Stomach smooth muscle (tissue), 2 donors: ENCODE results near the gene DNAH5.

Source experiments
- H3K27ac ChIP-seq: one replicate; pipeline ENCODE4 v1.7.0; 2013; ENCODE audit warnings: mild to moderate bottlenecking, low read length, inconsistent platforms
- H3K27me3 ChIP-seq, 2 donors: one replicate each; pipeline ENCODE4 v1.7.0; 2013; ENCODE audit warnings: low read length in 2 of 2; ENCODE audit not compliant: insufficient read depth in 2 of 2, control insufficient read depth in 1 of 2
- H3K36me3 ChIP-seq, 2 donors: one replicate each; pipeline ENCODE4 v1.7.0; 2013; ENCODE audit warnings: low read length in 2 of 2; ENCODE audit not compliant: control insufficient read depth in 2 of 2, insufficient read depth in 2 of 2
- H3K4me1 ChIP-seq: one replicate; pipeline ENCODE4 v1.7.0; 2013; ENCODE audit warnings: low read length; ENCODE audit not compliant: control insufficient read depth, insufficient read depth
- H3K4me3 ChIP-seq, 2 donors: one replicate each; pipeline ENCODE4 v1.7.0; 2013; ENCODE audit warnings: low read length in 2 of 2
- H3K9ac ChIP-seq, 2 donors: one replicate each; pipeline ENCODE4 v1.7.0; 2013; ENCODE audit warnings: low read length in 2 of 2, mild to moderate bottlenecking in 1 of 2
- H3K9me3 ChIP-seq, 2 donors: one replicate each; pipeline ENCODE4 v1.7.0; 2013; ENCODE audit warnings: low read length in 2 of 2; ENCODE audit not compliant: control insufficient read depth in 2 of 2
- donor health status: healthy.
- donor health status: Pancreatic carcinoma.

Gene DNAH5

GRCh38 chr5:13731121-13731628, 213.3 kb downstream of the DNAH5 start:
- no peaks in the 10 kb centered on the region for H3K36me3 ChIP-seq
- H3K9ac ChIP-seq, result no peak overlapping the region
- H3K4me1 ChIP-seq, result no peaks in the 10 kb centered on the region
- peaks cover 0 to 5% of the 10 kb centered on the region in 2 donors for H3K9me3 ChIP-seq
- H3K4me3 ChIP-seq, result no peak overlapping the region
- no peak overlapping the region for H3K27ac ChIP-seq
- H3K27me3 ChIP-seq, result no peaks in the 10 kb centered on the region

- no peaks in the 10 kb centered on the region for H3K9me3 ChIP-seq
- H3K9ac ChIP-seq, result no peak overlapping the region
- H3K27ac ChIP-seq, result no peak overlapping the region
Measured at GRCh38 chr5:13708906-13709305, 235.6 kb downstream of the DNAH5 start.

GRCh38 chr5:13708432-13708831, 236.1 kb downstream of the DNAH5 start:
- Histone ChIP-seq H3K9me3 (no peaks in the 10 kb centered on the region), H3K36me3 (no peaks in the 10 kb centered on the region), H3K27me3 (no peaks in the 10 kb centered on the region), H3K27ac (no peak overlapping the region), H3K4me3 (no peak overlapping the region), H3K4me1 (no peaks in the 10 kb centered on the region), H3K9ac (no peak overlapping the region)

More at GRCh38 chr5:13708906-13709305, 235.6 kb downstream of the DNAH5 start:
- Histone ChIP-seq H3K4me1 (no peaks in the 10 kb centered on the region), H3K27me3 (no peaks in the 10 kb centered on the region), H3K4me3 (no peak overlapping the region), H3K36me3 (no peaks in the 10 kb centered on the region)

- Histone ChIP-seq H3K27me3 (no peaks in the 10 kb centered on the region), H3K36me3 (no peaks in the 10 kb centered on the region), H3K27ac (no peak overlapping the region), H3K4me1 (no peaks in the 10 kb centered on the region), H3K9me3 (no peaks in the 10 kb centered on the region), H3K4me3 (no peak overlapping the region), H3K9ac (no peak overlapping the region)
Measured at GRCh38 chr5:13704396-13704795, 240.1 kb downstream of the DNAH5 start.

GRCh38 chr5:13700626-13701025, 243.9 kb downstream of the DNAH5 start:
- H3K36me3 ChIP-seq, result no peaks in the 10 kb centered on the region
- no peaks in the 10 kb centered on the region for H3K4me1 ChIP-seq
- no peak overlapping the region for H3K9ac ChIP-seq
- H3K4me3 ChIP-seq, result no peak overlapping the region
- peaks cover 0 to 2% of the 10 kb centered on the region in 2 donors for H3K9me3 ChIP-seq
- H3K27me3 ChIP-seq, result no peaks in the 10 kb centered on the region
- H3K27ac ChIP-seq, result no peak overlapping the region

GRCh38 chr5:13698885-13699284, 245.6 kb downstream of the DNAH5 start:
- no peaks in the 10 kb centered on the region for H3K4me1 ChIP-seq
- no peak overlapping the region for H3K9ac ChIP-seq

GRCh38 chr5:13695076-13695712, 249.3 kb downstream of the DNAH5 start:
- peaks cover 0 to 2% of the 10 kb centered on the region in 2 donors for H3K9me3 ChIP-seq
- H3K9ac ChIP-seq, result no peak overlapping the region
- no peaks in the 10 kb centered on the region for H3K27me3 ChIP-seq
- H3K4me1 ChIP-seq, result no peaks in the 10 kb centered on the region
- H3K36me3 ChIP-seq, result no peaks in the 10 kb centered on the region
- no peak overlapping the region for H3K4me3 ChIP-seq
- H3K27ac ChIP-seq, result no peak overlapping the region

More at GRCh38 chr5:13698885-13699284, 245.6 kb downstream of the DNAH5 start:
- H3K4me3 ChIP-seq, result no peak overlapping the region
- peaks cover 0 to 2% of the 10 kb centered on the region in 2 donors for H3K9me3 ChIP-seq
- H3K27me3 ChIP-seq, result no peaks in the 10 kb centered on the region
- no peak overlapping the region for H3K27ac ChIP-seq
- no peaks in the 10 kb centered on the region for H3K36me3 ChIP-seq

DNA sequence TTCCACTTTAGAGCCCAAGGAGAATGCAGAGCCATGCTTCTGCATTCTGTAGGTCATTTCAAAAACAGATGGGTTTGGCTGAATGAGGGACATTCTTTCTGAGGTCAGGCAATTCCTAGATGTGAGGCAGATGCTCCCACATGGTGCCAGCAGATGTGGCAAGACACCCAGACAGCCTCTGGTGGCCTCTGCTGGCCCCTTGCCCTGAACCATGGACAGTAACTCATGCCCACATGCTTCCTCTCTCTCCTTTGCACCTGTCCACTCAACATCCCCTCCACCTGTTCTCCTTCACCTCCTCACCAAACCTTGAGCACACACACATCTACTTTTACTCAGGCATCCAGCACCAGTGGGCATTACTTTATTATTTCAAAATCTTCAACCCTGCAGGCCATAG, 252.3 kb downstream of the DNAH5 start:
- Histone ChIP-seq H3K4me3 (no peak overlapping the region), H3K36me3 (no peaks in the 10 kb centered on the region), H3K9ac (no peak overlapping the region), H3K27me3 (no peaks in the 10 kb centered on the region), H3K4me1 (no peaks in the 10 kb centered on the region), H3K27ac (no peak overlapping the region), H3K9me3 (peaks cover 0 to 3% of the 10 kb centered on the region in 2 donors)

DNA sequence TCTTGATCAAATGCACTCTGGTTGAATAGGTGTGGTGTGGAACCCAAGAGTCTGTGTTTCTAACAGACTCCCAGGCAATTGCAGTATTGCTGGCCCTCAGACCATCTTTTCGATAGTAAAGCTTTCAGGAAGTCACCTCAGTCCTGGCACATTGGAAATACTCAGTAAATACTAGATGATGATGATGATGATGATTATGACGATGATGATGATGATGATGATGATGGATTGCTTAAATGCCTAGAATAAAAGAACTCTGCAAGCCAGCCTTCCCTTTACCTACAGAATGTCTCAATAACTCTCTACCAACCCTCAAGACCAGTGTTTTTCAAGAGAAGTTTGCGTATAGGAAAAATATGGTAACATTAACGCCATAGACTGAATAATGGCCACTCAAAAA, 268.0 kb downstream of the DNAH5 start:
- no peaks in the 10 kb centered on the region for H3K36me3 ChIP-seq
- no peak overlapping the region for H3K4me3 ChIP-seq

DNA sequence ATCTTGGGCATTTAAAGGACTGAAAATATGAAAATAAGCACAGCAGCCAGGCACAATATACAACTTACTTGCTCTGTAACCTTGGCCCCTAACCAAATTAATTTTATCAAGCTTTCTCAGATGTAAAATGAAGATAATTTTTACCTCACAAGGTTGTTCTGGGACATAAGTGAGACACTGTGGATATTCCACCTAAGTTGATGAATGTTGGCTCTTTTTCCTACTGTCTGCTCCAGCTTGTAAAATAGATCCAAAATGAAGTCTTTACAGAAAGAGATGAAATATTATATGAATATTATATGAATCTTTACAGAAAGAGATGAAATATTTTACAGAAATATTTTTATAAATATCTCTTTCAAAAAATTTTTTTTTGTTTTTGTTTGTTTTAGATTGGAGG, 270.1 kb downstream of the DNAH5 start:
- Histone ChIP-seq H3K9me3 (peaks cover 0 to 3% of the 10 kb centered on the region in 2 donors), H3K9ac (no peak overlapping the region), H3K27ac (no peak overlapping the region), H3K4me3 (no peak overlapping the region), H3K27me3 (no peaks in the 10 kb centered on the region), H3K4me1 (no peaks in the 10 kb centered on the region), H3K36me3 (no peaks in the 10 kb centered on the region)

More for the DNA sequence above, 268.0 kb downstream of the DNAH5 start:
- H3K27me3 ChIP-seq, result no peaks in the 10 kb centered on the region
- no peak overlapping the region for H3K27ac ChIP-seq
- H3K9me3 ChIP-seq, result peaks cover 0 to 3% of the 10 kb centered on the region in 2 donors
- H3K4me1 ChIP-seq, result no peaks in the 10 kb centered on the region
- H3K9ac ChIP-seq, result no peak overlapping the region

DNA sequence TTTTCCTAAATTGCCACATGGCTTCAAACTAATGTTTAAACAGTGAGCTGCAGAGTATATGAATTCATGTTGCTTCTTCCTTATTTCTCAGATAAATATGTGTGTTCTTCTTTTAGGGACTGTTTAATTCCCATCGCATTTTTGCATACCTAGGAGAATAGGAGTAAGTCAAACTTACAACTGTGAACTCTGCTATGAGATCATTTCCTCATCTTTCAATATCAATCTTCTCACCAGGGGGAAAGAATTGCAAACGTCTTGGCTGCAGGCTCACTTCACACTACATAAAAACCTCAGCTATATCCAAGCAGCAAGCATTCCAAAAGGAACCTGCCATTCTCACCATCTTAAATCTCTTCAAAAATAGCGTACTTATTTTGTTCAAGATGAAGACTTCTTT, 271.0 kb downstream of the DNAH5 start:
- Histone ChIP-seq H3K4me1 (no peaks in the 10 kb centered on the region), H3K27ac (no peak overlapping the region), H3K9ac (no peak overlapping the region), H3K4me3 (no peak overlapping the region), H3K27me3 (no peaks in the 10 kb centered on the region), H3K36me3 (no peaks in the 10 kb centered on the region), H3K9me3 (peaks cover 0 to 3% of the 10 kb centered on the region in 2 donors)
